Measurements from ENCODE around the gene TMEM200B.

TMEM200B gene

DNA sequence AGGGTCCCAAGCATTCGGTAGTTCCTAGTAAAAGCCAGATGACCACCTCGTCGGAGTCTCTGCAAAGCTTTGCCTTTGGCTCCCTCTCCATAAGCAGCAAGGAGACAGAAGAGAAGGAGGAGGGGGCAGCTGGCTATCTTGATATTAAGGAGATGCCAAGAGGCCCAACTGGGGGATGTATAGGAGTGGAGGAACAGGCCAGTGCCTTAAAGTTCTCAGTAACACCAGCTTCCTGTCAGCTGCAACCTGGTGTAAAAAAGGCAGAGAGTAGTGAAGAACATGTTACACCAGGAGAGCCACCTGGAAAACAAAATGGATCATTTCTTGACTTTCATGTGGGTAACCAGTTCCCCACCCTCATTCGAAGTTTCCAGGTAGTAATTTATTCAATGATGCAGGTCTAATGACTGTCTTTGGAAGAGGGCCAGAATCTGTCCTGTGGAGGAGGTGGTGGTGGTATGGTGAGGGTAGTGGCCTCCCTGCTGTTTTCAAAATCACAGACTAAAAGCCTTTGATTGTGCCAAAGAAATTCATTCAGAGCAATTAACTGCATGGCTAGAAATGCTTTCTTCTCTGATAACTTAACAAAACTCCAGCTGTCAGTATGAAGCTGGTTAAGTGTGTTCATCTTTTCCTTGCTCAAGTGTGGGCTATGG is 27.3 kb downstream of the TMEM200B start:
- no peak overlapping the region for H3K4me3 ChIP-seq (ENCODE audit: low read depth, low read length)
- peak overlapping the region; percentile 24; the same call in 1 of the 2 replicates for H3K27ac ChIP-seq (ENCODE audit: extremely low read depth, low read depth, low read length)
- H3K9me3 ChIP-seq (ENCODE audit: control insufficient read depth, insufficient read depth, low read depth, low read length): no peaks in the 10 kb centered on the region
- ChIA-PET CTCF (interaction anchor here (1.4 kb wide), 1 partner anchor 214 kb away, joined by 3 read pairs; no protein-coding TSS in a partner anchor), POLR2A (no interaction called here)
- H3K4me1 ChIP-seq (ENCODE audit: control insufficient read depth, insufficient read depth, low read length): peaks cover 11% of the 10 kb centered on the region
- peaks cover 4 to 39% of the 10 kb centered on the region in 2 experiments; a peak in 2 of 3 replicates for H3K36me3 ChIP-seq (ENCODE audit: control insufficient read depth in 2 of 2, insufficient read depth in 1 of 2, low read length in 2 of 2)
- TF ChIP-seq ZBTB17 (tag by site-specific recombination; IDR thresholded peaks at IDR 0.05) (no peak), ZNF302 (tag by site-specific recombination; IDR thresholded peaks at IDR 0.05; ENCODE audit: low read depth) (no peak), OSR2 (tag by site-specific recombination; IDR thresholded peaks at IDR 0.05) (peak; percentile 80), ZNF202 (tag by site-specific recombination; IDR thresholded peaks at IDR 0.05; ENCODE audit: borderline replicate concordance) (no peak), ZNF416 (tag by site-specific recombination; IDR thresholded peaks at IDR 0.05) (no peak), ZNF571 (tag by site-specific recombination; IDR thresholded peaks at IDR 0.05) (no peak), ZNF639 (tag by site-specific recombination; IDR thresholded peaks at IDR 0.05) (no peak), ZIC2 (tag by site-specific recombination; IDR thresholded peaks at IDR 0.05) (peak; percentile 89), GLI2 (tag by site-specific recombination; IDR thresholded peaks at IDR 0.05; ENCODE audit: borderline replicate concordance, low read depth) (no peak; the same call in 1 of the 2 replicates), HOXD13 (CRISPR knock-in tag; IDR thresholded peaks at IDR 0.05; ENCODE audit: borderline replicate concordance) (no peak), ZNF561 (tag by site-specific recombination; IDR thresholded peaks at IDR 0.05; ENCODE audit: borderline replicate concordance) (no peak), KLF10 (tag by site-specific recombination; IDR thresholded peaks at IDR 0.05) (no peak), PRDM1 (tag by site-specific recombination; IDR thresholded peaks at IDR 0.05) (no peak), ZSCAN4 (tag by site-specific recombination; IDR thresholded peaks at IDR 0.05) (no peak), ZNF112 (tag by site-specific recombination; IDR thresholded peaks at IDR 0.05) (no peak), ZNF76 (tag by site-specific recombination; IDR thresholded peaks at IDR 0.05; ENCODE audit: borderline replicate concordance, low read depth) (no peak), ZNF624 (tag by site-specific recombination; IDR thresholded peaks at IDR 0.05) (no peak), ZNF248 (tag by site-specific recombination; IDR thresholded peaks at IDR 0.05) (no peak), HOXC10 (CRISPR knock-in tag; IDR thresholded peaks at IDR 0.05) (no peak), ZNF37A (tag by site-specific recombination; IDR thresholded peaks at IDR 0.05) (no peak), PRDM10 (tag by site-specific recombination; IDR thresholded peaks at IDR 0.05) (peak; percentile 99), ZFHX2 (tag by site-specific recombination; conservative IDR thresholded peaks at IDR 0.05) (peak; percentile 5; the same call in 1 of the 2 replicates), ZNF510 (tag by site-specific recombination; IDR thresholded peaks at IDR 0.05; ENCODE audit: insufficient replicate concordance) (no peak), ZNF423 (tag by site-specific recombination; IDR thresholded peaks at IDR 0.05) (no peak), SP7 (tag by site-specific recombination; IDR thresholded peaks at IDR 0.05) (peak; percentile 93), GLIS1 (tag by site-specific recombination; IDR thresholded peaks at IDR 0.05) (no peak), ZNF133 (tag by site-specific recombination; IDR thresholded peaks at IDR 0.05) (no peak), TCF7L2 (IDR thresholded peaks at IDR 0.05; ENCODE audit: borderline replicate concordance, low read depth, low read length) (0 out of 2 replicates have a peak, but pooled peaks have one; percentile 66), ZNF843 (tag by site-specific recombination; IDR thresholded peaks at IDR 0.05) (peak; percentile 66; the same call in 1 of the 2 replicates), BCL11A (tag by site-specific recombination; IDR thresholded peaks at IDR 0.05; ENCODE audit: low read depth) (no peak)
- TF ChIP-seq, protein P1, sequence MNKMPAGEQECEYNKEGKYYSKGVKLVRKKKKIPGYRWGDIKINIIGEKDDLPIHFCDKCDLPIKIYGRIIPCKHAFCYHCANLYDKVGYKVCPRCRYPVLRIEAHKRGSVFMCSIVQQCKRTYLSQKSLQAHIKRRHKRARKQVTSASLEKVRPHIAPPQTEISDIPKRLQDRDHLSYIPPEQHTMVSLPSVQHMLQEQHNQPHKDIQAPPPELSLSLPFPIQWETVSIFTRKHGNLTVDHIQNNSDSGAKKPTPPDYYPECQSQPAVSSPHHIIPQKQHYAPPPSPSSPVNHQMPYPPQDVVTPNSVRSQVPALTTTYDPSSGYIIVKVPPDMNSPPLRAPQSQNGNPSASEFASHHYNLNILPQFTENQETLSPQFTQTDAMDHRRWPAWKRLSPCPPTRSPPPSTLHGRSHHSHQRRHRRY (tag by site-specific recombination; IDR thresholded peaks at IDR 0.05): no peak

All from HEK293 (cell line).